HG02798 (cell line): ENCODE results near the gene KCTD3.

Experiments used
- ATAC-seq: cut with Tn5 transposase; IDR thresholded peaks from one replicate; pipeline ENCODE4 v1.9.1; 2021; ENCODE audit warnings: mild to moderate bottlenecking; ENCODE audit not compliant: unreplicated experiment, poor library complexity

The KCTD3 gene

DNA sequence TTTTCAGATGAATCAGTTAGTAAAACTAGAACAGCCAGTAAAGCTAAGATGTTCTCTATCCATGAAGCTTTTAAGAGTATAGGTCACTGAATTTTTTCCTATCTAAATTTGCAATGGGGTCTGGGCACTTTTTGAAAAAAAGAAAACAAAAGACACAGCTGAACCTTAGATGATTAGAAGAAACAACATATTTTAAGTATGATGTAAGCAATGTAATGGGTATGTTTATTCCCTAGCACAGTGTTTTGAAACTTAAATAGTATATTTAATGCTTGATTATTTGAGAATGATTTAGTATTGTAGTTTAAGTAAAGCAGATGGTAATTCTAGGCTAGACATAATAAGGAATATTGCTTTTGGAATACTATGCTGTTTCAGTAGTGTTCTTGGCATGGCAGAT is 36.2 kb downstream of the KCTD3 start:
- ATAC-seq: no peak

DNA sequence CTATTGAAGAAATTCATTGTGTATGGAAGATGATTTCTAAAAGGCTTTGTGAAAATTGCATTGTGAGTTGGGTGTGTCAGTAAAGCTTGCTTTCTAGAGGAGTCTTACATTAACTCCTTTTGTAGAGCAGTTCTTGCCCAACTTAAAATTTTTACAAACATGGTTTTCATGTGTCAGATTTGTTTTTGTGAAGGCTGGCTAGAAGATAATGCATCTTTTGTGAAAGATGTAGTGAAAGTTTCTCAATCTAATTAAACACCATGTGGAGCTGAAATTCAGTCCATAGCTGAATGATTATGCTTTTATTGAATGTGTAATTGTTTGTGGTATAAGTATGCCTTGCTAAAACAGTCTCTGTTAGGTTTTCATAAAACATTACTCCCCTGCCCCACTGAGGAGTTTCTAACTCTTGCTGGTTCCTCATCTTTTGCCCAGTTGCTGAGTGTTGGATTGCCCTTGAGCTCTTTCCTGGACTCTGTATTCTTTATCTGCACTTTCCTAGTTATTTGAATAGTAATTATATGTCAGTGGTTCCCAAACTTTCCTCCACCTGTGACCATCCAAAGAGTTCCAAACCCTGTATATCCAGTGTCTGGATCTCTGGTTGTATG is 38.0 kb downstream of the KCTD3 start:
- ATAC-seq: no peak

DNA sequence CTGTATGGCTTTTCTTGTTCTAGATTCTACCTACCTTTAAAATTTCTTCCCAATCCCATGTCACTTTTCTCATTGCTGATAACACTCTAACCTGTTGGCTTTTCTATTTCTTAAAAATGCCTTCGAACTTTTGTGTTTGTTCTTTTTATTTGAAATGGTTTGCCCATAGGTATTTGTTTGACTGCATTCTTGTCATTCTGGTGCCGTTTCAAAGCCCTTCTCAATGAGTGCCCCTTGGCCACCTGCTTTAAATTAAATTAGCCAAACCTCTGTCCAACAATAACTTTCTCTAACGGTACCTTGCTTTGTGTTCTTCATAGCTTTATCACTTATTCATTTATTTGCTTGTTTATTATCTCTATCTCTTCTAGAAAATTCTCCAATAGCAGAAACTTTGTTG is 38.9 kb downstream of the KCTD3 start:
- no peak for ATAC-seq

DNA sequence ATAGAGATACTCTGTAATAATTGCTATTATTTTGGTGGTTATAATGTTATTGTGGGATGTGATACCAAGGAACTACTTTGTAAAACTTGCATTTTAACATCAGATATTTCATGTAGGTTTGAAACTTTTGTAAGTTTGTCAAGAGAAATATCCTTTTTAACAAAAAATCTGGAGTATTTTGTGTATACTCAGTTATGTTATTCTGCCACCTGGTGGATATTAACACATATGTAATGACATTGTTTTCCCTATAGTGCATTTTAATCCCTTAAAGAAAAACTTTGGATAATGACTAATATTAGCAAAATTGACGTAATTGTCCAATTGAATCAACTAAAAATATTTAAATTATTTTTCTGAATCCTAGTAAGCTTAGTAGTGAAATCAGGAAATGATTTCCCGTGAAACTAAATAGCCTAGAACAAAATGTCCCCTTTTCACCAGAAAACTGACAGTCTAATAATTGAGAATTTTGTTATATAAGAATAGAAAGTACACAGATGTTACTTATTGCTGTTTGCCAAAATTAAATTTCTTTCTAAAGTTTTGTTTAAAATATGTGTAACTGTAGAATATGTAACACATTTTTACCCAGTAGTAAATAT is 39.6 kb downstream of the KCTD3 start:
- no peak for ATAC-seq

DNA sequence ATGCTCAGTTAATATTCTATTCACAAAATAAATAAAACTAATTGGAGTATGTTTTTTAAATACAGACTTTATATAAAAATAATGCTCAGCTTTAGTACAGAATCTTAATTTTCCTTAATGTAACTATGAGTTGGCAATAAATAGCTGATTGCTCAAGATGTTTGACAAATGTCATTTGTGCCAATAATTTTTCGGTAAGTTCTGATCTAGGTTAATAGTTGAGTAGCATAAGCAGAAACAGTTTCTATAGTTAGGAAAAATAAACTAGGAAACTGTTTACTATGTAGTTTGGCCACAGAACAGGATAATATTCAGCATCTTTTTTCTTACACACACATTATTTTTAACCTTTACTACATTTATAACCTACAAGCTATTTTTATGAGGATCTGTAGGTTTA is 40.3 kb downstream of the KCTD3 start:
- ATAC-seq: no peak

DNA sequence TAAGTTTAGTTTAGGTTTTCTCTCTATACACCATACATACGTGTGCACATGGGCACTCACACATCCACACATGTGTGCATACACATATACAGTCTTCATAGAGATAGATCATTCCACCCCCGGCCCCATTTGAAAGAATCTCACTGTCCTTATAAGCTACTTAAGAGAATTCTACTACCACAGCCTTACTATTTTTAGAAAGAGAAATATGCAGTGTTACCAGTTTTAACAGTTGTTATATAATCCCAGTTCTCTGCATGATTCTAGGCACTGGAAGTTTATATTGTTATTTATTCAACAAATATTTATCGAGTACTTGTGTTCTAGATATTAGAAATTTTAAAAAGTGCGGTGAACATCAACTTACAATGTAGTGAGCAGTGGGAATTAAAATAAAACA is 41.5 kb downstream of the KCTD3 start:
- ATAC-seq: no peak

DNA sequence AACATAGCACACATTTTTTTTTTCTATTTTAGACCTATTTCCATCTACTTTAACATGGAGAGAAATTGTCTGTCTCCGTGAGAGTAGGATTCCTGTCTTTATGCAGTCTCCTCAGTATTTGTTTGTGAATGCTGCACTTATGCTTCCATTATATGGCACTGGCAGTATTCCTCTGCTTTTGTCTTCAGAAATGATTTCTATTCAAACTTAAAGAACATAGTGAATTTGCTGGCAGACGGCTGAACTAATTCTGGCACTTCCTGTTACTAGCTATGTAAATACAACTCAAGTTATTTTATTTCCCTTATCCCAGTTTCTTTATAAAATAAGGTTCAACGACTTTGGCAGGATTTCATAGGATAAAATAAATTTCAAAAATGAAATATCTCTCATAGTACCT is 45.3 kb downstream of the KCTD3 start:
- ATAC-seq: no peak

DNA sequence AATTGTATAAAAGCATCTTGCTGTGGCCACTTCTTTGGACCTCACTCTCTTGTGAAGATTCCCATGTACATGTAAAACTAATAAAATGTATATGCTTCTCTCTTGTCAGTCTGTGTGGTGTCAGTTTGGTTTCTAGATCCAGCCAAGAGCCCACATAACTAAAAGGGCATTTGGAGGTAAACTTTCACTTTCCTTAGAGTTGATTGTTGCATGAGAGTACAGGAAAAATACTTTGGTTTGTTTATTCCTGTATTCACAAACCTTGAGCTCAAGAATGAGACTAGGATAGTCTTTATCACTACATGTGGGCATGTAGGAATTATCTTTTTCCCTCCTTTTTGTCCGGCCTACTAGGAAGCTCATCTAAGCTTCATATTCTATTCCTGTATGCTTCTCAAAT is 50.9 kb downstream of the KCTD3 start:
- no peak for ATAC-seq

DNA sequence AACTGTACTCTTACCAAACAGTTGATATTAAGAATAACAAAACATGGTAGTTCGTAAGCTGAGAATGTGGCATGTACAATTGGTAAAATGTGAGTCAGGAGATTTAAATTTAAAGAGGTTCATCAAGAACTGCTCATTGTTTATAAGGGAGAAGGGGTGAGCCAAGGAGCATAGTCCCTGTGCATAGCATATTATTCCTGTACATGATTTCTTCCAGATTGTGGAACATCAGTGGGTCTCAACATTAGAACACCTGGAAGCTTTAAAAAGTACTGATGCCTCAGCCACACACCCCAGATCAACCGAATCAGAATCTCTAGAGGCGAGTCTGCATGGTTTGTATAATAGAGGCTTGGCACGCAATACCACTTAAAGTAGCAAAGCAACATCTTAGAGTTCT is 56.1 kb downstream of the KCTD3 start:
- no peak for ATAC-seq

DNA sequence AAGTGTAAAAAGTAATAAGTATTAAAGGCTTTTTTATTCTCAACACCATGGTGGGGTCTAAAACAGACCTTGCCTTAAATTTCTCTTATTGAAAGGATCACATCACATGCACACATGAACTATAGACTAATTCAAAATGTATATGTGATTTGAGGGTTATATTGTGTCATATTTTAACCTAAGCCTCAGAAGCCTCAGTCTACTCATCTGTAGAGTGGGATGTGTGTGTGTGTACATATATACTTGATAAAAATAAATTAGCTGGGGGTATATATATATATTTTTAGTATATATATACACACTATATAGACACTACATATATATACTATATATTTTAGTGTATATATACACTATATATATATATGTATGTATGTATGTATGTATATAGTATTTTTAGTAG is 58.8 kb downstream of the KCTD3 start:
- ATAC-seq: no peak

DNA sequence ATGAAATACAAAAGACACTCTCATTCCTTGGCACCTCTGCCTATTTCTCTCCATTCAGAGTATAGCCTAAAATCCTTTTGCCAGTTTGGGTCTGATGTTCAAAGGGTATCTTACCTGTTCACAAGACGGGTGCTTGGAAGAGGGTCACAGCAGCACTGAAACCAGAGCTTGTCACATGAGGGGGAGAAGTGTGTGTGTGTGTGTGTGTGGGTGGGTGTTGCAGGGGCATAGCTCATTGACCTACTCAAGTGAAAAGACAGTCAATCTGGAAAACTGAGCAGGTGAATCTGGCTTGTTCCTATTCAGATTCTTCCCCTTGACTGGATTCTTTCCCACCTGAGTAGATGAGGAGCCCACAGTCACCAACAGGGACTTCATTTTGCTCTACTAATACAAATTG is 63.9 kb downstream of the KCTD3 start:
- no peak for ATAC-seq

DNA sequence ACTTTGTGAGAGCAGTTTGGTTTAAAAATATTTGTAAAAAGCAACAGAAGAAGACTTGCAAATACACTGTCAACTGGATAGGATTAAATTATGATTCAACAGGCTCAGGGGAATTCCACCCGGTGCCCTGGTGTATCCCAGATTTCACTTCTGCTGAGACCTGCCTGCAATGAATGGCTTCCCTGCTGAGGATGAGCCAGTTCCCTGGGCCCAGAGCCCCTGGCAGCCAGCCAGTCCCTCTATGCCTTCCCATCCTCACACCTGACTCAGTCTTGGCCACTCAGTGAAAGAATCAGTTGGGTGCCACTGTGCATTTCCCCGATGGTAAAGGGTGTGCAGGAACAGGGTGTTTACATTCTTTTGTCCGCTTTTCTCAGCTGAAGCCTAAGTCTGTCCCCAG is 64.4 kb downstream of the KCTD3 start:
- no peak for ATAC-seq

DNA sequence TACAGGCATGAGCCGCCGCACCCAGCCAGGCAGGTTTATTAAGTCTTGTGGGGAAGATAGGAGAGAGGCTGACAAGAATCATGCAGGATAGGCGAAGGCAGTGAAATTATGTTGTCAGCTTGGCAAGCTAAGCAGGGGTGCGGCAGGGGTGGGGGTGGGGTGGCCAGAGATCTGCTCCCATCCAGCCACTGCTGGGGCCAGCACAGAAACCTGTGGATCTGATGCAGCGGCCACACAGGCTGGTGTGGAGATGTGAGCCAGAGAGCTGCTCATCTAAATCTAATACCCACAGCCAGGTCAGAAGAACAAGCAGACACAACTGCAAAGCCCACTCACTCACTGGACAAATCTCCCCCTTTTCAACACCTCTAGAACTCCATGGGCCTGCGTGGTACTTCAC is 68.7 kb downstream of the KCTD3 start:
- no peak for ATAC-seq

DNA sequence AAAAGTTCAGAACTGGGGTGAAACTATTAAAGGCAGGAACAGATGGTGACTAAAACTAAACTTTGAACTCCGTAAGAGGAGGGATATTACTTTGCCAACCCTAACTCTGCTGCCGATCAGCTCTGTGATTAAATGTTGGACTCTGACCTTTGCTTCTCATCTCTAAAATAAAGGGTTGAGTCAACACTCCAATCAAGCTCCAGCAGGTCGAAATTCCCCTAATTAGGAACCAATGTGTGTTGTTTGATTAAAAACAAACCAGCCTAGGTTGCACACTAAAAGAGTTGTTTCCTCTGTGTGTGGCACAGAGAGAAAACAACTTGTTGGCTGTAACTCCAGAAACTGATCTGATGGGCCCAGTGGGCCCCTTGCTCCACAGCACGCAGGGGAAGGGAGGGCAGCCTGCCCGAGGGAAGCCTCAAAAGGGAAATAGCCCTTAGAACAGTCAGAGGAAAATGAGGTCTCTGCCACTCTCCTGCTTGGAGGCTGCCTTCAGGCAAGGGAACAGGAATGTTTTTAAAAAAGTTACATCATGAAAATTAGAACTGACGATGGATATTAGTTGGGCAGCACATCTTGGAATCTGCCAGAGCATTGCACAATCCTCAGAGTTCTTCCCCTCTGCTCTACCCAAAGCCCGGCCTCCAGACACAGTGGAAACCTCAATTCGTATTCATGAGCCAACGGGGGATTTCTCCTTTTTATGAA is 69.3 kb downstream of the KCTD3 start:
- no peak for ATAC-seq

DNA sequence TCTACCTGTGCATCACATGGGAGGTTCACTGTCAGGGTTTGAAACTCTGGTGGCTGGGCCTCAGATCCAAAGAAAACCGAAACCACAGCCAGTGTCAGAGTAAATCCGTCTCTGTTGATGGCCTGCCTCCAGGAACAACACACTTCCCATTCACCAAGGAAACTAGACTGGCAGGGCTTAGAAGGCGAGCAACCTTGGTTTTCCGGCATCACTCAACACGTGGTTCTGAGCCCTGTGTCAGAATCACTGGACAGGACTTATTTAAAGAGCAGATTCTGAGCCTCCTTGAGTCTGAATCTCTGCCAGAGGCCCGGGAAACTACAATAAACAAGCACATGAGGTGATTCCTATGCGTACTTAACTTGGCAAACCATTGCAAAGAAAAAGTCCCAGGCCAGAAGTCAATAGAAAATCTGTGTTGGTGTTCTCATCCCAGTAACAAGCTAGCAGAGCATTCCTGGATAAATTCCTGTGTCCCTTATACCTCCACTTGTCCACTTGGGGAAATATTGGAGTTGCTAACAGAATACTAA is 70.0 kb downstream of the KCTD3 start:
- ATAC-seq: no peak

DNA sequence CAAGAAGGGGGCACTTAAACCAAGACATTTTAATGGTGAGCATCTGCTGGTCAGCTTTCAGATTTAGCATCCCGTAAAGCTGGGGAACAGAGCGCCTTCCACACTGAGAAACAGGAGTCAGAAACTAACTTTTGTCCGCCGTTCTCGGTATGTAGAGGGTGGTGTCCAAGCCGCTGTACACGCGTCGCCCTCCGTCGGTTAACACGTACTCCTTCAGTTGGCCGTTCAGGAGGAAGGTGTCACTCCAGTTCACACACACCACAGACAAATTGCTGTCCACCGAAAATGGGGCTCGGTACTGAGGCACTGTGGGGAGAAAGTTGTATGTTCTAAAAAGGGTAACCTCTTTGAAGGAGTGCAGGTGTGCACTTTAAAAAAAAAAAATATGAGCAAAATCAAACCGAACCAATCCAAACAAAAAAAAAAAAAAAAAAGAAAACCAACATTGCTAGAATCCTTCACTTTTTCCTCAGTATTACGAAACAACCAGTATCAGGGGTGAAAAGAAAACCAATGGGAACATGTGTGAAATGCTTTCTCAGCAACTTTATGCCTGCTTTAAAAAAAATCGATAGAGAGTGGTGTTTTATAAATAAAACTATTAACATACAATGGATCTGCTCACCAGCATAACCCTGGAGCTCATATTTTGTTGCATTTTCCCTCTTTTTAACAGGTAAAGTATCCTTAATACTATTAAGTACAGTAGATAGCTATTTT is 73.5 kb downstream of the KCTD3 start:
- ATAC-seq: no peak

DNA sequence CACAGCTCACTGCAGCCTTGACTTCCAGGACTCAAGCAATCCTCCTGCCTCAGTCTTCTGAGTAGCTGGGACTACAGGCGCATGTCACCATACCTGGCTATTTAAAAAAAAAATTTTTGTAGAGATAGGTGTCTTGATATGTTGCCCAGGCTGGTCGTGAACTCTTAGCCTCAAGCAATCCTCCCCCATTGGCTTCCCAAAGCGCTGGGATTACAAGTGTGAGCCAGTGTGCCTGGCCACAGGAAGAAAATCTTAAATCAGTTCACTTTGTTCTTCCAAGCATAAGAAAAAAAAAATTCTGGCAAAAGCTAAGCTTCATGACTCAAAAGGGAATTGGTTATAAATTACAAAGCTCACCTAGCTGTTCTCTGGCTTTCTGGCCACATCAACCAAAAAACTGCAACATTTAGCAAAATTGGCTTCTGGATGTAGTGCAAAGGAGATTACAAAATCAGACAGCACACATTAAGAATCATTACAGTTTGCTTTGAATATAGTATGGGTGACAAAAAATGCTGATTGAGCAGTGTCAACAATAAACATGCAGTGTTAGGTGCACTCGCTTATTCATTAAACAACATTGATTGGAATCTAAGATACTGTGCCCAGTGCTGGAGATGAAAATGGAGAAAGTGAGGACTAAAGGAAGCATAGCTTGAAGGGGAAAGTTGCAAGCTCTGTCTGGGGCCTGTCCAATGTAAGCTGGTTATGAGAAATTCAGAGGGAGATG is 76.7 kb downstream of the KCTD3 start:
- ATAC-seq: no peak

DNA sequence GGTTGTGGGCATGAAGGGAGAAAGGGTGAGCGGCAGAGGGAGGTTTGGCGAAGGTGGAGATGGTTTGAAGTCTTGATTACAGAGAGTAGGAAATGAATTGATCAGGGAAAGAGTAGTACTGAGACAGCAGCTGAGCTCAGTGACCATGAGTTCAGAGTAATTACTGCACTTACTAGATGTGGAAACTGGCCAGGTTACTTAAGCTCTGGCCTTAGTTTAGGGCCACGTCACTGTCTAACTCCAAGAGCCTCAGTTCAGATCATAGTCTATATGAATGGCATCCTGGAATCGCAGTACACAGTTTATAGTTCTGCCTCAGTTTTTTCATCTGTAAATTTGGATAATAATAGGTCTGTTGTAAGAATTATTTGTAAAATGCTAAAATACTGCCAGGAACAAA is 78.1 kb downstream of the KCTD3 start:
- no peak for ATAC-seq

DNA sequence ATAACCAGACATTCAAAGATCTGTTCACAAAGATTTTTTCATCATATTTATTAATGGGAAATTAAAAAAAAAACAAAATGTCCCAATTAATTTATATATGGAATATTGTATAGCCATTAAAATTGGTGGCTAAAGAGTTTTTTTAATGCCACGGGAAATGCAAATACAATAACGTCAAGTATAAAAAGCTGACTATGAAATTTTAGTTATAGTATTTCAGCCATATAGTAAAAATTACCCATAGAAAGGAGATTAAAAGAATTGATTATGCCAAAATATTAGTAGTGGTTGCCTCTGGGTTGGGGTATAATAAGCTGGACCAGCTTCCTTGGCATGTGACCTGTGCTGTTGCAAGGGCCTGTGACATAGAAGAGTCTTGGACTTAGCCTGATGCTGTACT is 78.8 kb downstream of the KCTD3 start:
- ATAC-seq: no peak

DNA sequence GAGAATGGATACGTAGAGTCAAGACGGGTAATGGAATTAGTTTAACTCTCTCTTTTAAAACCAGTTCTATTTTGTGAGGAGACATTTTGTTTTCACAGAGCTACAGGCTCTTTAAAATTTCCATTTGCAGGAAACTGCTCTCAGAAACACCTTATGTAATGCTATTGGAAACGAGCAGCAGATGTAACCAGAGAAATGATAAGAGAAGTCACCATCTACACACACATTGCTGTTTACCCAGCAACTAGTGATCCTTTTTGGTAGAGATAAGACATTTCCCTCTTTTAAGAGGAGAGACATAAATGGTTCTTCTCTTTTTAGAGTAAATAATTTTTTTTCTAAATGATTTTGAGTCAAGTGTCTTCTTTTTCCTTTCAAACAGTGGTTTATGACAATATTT is 80.6 kb downstream of the KCTD3 start:
- no peak for ATAC-seq

DNA sequence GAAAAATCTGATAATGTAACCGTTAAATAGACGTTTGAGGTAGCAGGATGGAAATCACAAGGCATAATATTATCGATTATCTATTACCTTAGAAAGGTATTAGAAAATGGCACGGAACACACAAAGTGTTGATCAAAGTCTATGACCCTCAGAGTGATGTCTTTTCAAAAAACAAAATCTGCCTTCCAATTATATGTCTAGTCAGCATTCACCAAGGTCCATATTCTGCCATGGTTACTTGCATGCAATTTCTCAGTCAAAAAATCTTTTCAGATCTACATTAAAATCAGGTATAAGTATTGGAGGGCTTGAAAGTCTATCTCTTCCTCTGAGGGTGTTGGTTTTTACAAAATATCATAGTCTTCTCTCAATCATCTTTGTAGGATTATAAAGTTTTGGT is 81.9 kb downstream of the KCTD3 start:
- ATAC-seq: no peak
